Measurements from ENCODE around the gene PRDM1.

PRDM1 gene

DNA sequence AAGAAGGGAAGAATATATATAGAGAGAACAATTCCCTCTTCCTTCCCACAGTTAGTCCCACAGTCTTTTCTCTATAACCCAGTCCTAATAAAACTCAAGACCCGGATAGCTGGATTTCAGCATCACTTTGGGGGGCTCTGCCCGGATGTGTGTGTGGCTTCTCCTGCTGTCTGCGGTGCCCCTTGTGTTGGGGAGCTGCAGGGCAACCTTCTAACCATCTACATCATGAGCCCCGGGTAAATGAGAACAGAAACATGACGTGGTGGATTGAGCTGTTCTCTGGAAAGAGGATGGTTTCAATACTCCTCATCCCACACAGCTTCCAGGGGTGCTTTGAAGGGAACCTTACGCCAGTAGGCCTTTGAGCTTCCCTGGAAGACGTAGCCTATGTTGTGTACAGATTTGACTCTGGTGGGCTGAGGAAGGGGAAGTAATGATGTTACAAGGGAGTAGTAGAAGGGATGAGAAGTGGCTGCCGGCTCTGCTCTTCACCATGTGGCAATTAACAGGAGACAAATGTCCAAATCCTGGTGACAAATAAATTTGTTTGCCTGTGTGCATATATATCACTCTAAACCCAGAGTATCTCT lies 13.5 kb upstream of the PRDM1 start:
- no peak for DNase-seq

DNA sequence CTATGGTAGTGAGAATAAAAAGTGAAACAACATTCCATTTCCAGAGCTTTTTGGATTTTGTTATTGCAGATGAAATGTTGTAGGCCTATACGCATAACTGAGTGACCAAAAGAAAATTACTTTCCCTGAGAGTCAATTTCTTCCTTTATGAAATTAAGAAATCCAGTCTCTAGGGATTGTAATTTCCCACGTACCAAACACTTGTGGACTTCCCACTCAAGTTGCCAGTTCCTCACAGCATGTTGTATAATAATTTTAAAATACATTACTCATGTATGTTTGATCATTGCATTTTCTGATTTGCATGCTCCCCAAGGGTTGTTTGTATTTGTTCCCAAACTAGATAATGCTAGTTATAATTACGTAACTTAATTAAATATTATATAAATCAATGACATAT lies 12.0 kb upstream of the PRDM1 start:
- DNase-seq, result no peak

GRCh38 chr6:106076139-106076538 lies 10.0 kb upstream of the PRDM1 start:
- DNase-seq, result no peak

GRCh38 chr6:106077170-106077569 lies 9.0 kb upstream of the PRDM1 start:
- DNase-seq, result no peak

DNA sequence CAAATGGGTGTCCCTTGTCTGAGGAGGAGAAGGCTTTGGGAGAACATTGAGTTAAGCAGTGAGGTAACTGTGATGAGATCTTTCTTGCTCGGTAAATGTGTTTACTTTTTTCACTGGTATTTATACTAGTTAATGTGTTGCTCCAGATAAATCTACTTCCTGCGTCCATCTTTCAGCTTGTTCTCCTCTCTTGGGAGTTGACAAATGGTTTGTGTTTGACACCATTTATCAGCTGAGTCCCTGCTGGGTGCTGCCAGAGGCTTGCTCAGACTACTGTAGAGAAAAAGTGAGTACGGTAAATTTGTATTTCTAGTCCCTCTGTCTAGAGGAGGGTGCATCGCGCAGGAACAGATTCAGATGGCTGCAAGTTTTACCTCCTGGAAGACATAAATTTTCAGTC lies 8.3 kb upstream of the PRDM1 start:
- DNase-seq, result no peak

DNA sequence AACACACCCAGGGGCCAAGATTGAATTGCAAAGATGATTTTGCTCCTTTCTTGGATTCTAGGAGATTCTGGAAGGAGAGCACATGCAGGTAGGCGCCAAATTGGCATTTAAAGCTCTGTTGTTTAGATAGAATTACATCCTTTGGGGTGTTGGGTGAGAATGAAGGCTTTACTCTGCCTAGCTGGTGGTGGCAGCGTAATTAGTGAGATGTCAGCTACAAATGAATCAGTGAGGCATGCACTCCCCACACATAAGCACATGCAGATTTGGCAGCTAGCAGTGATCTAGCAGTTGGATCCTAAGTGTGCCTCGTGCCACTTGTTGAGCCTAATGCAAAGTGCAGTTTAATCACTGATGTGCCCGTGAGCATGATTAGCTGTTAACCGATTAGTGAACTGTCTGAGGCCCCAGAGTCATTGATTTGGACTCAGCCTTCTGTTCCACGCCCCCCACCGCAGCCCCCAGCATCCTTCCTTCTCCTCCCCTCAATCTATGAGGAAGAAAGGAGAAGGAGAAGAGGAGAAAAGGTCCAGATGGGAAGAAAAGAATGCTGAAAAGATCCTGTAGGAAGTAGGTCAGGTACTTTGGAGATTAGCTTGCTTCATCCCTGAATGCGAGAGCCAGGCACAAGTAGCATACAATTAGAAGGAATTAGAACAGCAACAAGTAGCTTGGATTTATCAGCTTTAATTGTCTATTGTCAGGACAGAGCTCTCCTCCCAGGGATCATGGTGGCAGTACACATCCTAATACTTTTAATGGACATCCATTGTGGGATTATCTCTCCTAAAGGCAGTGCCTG lies 6.0 kb upstream of the PRDM1 start:
- peak; percentile 47 for DNase-seq

- DNase-seq, result no peak
Observed at GRCh38 chr6:106080763-106081095, 5.4 kb upstream of the PRDM1 start.

DNA sequence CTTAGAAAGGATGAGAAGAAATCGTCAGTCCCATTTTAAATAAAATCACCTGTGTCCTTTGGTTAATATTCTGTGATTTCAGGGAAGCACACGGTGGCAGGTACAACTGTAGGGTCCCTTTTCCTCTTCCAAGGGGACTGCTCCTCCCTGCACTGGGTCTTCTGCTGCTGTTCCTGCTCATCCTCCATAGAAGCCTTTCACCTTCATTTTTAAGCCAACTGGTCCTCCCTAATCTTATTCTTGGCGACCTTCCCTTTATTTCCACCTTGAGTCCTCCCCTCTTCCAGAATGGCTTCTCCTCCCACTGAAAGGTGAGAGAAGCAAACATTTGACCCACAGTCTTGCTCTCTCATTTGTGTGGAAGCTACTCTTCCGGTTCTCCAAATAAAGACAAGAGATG lies 4.4 kb upstream of the PRDM1 start:
- no peak for DNase-seq

DNA sequence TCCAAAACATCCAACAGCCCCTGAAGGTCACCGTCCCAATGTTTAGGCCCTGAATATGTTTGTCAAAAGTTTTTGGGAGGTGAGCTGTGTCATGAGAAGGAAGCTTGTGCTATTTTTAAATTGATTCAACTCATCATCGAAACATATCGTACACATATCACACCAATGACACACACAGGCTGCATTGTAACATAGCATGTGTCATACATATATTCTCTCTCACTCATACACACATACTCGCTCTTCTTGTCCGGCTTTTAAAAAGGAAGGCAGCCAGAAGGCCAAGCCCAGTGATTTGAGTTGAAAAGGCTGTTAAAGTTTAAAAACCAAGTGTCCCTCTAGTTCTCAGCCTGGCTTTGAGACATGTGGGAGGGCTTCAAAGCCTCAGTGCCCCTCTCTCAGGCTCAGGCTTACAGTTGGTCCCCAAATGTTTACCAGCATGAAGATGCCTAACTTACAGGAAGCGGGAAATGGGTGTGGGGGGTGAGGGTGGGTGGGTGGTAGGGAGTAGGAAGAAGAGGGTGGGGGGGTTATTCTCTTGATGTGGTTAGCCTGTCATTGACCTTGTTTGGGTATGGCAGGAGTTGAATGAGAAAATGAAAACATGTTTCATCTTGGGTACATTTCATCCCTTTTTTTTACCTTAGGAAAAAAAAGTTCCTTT lies 3.3 kb upstream of the PRDM1 start:
- DNase-seq, result no peak

GRCh38 chr6:106083618-106084017 lies 2.5 kb upstream of the PRDM1 start:
- no peak for DNase-seq

DNA sequence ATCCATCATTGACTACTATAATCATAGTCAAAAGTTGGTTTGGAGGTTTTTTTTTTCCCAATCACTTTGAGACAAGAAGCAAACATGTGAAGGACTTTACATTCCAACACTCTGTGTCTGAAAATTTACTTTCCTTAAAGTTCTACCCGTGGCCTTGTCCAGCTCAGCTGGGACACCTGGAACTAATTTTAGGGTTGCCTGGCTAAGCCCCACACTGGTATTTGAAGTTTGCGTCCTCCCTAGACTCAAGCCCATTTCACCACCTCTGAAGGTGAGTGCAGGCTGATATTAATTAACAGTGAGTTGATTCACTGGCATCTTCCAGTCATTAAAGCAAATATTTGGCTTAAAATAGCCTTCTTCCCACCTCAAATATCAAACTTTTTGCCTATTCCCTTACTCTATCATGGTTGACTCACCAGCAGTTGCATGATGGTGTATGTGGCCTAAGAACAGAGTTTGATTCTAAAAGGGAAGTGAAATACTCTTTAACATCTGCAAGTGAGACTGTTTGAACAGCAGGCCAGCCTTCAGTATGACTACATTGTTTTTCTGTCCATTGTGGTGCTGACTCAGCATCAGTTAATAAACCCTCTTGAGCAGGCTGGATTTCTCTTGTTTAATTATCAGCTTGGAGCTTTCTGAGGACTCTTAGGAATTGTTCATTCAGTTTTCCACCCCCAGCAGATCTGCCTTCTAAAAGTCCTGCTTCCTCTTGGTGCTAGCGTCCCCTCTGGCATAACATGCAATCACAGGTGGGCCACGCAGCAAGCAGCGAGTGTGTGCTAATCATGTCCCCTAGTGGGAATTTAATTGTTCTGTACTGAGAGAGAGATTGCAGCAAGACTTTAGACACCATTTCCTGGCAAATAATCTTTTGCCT lies 1.8 kb upstream of the PRDM1 start:
- peak; percentile 92 for DNase-seq

DNA sequence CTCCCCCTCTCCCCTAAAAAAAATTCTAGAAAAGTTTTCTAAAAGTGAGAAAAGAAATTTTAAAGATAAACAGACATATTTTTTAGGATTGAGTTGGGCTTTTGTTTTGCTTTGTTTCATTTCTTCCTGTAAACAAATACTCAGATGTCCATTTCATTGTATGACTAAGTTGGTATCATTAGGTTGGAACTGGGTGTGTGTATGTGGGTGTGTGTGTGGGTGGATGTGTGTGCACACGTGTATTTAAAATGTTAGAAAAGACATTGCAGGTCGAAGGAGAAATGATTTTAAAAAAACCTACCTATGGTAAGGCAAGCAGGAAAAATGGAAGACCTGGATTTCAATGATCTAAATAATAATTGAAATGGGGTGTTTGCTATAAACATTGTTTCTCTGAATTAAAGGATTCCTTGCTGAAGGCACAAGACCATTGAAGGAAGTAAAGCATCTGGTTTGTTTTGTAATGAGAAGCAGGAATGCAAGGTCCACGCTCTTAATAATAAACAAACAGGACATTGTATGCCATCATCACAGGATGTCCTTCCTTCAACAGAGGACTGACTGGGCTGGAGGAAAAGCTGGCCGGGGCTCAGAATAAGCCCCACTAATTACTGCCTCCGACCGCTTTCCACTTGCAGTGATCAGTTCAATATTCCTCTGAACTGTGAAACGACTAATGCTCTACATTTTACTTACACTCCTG lies 996 bp upstream of the PRDM1 start:
- peak; percentile 23 for DNase-seq

DNA sequence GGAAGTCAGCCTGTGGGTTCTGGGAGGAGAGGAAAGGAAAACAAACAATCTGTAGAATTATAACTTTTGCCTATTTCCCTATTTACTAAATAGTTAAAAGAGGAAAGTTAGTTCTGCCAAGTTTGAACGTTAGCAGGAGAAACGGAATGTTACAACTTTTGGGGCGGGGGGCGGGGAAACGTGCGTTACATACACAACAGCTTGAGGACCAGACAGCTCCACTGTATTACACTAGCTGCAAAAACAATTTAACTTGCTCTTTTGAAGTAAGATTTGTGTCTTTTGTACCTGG lies 498 bp upstream of the PRDM1 start:
- DNase-seq, result no peak

DNA sequence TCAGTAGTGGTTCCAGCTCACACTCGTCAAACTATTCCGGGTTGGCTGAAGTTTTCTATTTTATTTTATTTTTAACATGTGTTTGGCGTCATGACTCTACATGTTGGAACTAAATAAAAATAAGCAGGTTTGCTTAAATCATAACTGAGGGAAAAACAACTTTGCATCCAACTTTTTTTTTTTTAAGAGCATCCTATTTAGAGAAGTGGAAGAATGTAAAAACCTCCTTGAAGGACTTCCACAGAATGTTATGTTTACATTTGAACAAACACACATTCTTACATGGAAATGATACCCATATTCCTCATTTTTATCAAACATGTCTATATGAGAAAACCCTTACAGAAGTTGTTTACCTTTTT lies 659 bp downstream of the PRDM1 start:
- DNase-seq, result no peak

DNA sequence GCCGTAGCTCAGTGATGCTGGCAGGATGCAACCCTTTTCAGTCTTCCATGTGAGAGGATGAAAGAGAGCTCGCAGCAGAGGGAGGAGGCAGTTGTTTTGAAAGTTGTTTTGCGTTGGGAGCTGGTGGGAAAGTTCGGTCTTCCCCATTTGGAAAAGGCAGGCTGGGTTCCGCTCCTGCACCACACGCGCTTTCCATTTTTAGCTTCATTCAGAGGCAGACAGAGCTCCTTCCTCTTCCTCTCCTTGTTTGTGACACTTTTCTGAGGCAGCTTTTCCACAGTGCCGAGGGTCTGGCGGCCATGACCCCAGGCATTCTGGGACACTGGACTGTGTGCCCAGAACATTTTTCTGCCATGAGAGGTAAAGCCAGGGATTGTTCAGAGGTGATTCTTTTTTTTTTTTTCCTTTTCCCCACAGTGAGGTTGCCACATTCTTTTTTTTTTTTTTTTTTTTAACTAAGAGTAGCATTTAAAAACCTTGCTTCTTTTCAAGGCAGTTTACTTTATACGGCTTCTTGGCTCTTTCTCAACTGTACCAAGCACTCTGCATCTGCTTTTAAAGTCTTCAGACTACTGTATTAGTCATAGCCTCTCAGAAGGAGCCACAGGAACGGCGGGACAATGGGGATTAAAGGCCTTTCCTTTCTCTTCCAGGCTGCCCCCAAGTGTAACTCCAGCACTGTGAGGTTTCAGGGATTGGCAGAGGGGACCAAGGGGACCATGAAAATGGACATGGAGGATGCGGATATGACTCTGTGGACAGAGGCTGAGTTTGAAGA lies 1.6 kb downstream of the PRDM1 start:
- no peak for DNase-seq

- peak; percentile 20 for DNase-seq
Observed at GRCh38 chr6:106090001-106090400, 3.9 kb downstream of the PRDM1 start.

GRCh38 chr6:106092279-106092678 lies 6.1 kb downstream of the PRDM1 start:
- DNase-seq, result no peak

GRCh38 chr6:106094261-106094963 lies 8.3 kb downstream of the PRDM1 start:
- DNase-seq, result no peak

GRCh38 chr6:106094964-106095335 lies 8.8 kb downstream of the PRDM1 start:
- no peak for DNase-seq

GRCh38 chr6:106097411-106098231 lies 11.5 kb downstream of the PRDM1 start:
- no peak for DNase-seq

Data from NCI-H1105 treated with DMSO at 0.1 percent for 48 hours (cell line).